ENCODE measurements around the gene PTPRM.

PTPRM gene

DNA sequence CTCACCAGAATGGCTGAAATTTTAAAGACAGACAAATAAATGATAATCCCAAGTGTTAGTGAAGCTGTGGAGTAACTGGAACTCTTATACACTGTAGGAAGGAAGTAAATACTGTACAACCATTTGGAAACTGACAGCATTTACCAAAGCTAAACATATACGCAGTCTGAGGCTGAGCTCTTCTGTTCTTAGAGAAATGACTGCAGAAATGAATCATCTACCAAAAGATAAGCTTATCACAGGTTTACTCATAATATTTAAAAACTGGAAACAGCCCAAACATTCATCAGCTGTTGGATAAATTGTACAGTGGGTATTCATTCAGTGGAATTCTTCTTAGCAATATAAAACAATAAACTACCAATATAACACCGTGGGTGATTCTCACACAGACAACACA lies 824.0 kb downstream of the PTPRM start:
- no peak overlapping the region for H3K27ac ChIP-seq
- ChIA-PET CTCF (no interaction called here), POLR2A (ENCODE audit: low non-redundant PET) (no interaction called here)
- TF ChIP-seq, protein P1, sequence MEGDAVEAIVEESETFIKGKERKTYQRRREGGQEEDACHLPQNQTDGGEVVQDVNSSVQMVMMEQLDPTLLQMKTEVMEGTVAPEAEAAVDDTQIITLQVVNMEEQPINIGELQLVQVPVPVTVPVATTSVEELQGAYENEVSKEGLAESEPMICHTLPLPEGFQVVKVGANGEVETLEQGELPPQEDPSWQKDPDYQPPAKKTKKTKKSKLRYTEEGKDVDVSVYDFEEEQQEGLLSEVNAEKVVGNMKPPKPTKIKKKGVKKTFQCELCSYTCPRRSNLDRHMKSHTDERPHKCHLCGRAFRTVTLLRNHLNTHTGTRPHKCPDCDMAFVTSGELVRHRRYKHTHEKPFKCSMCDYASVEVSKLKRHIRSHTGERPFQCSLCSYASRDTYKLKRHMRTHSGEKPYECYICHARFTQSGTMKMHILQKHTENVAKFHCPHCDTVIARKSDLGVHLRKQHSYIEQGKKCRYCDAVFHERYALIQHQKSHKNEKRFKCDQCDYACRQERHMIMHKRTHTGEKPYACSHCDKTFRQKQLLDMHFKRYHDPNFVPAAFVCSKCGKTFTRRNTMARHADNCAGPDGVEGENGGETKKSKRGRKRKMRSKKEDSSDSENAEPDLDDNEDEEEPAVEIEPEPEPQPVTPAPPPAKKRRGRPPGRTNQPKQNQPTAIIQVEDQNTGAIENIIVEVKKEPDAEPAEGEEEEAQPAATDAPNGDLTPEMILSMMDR (conservative IDR thresholded peaks at IDR 0.05; ENCODE audit: low read depth), result no peak
- no peak for DNase-seq (ENCODE audit: low spot score)

DNA sequence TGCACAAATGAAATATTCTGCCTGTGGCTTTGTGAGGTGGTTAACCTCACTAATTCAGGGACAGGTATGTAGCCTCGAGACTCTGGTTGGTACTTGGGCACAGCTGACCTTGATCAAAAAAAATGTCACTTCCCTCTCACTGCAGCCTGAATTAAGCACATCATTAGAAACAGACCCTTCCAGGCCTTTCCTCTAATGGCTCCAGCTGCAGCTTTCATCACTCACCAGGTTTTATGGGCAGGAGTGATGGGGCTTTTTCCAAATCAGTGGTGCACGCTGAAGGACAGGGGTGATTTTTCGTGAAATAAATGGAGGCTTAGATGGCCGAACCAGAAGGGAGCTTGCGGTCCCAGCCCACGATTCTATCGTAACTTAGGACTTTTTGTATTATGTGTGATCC lies 829.1 kb downstream of the PTPRM start:
- CTCF ChIA-PET, result interaction anchor here (0.6 kb wide), 1 partner anchor 794 kb away, joined by 8 read pairs; no protein-coding TSS in a partner anchor
- POLR2A ChIA-PET (ENCODE audit: low non-redundant PET), result no interaction called here
- H3K27ac ChIP-seq, result no peak overlapping the region
- no peak for DNase-seq (ENCODE audit: low spot score)
- TF ChIP-seq, protein P1 (conservative IDR thresholded peaks at IDR 0.05; ENCODE audit: low read depth), result no peak

DNA sequence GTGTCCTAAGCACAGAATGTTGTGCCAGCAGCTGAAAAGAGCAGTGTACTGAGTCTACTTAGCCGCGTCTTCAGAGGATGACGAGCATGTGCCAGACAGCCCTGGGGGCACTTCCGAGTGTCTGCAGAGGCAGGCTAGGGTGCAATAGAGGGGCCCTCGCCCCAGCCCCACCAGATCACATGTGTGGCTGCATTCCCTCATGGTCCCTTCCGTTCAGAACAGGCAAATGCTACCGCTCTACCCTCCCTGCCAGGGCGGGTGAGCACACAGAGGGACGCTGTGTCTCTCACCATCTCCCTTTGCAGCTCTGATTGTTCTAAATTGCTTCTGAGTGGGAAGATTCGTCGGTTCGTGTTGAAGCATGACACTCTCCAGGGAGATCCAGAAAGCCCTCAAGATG lies 829.9 kb downstream of the PTPRM start:
- ChIA-PET POLR2A (ENCODE audit: low non-redundant PET) (no interaction called here), CTCF (interaction anchor here (0.6 kb wide), 2 partner anchors 24 to 795 kb away, joined by 3 to 8 read pairs; no protein-coding TSS in a partner anchor)
- TF ChIP-seq, protein P1 (conservative IDR thresholded peaks at IDR 0.05; ENCODE audit: low read depth), result no peak

DNA sequence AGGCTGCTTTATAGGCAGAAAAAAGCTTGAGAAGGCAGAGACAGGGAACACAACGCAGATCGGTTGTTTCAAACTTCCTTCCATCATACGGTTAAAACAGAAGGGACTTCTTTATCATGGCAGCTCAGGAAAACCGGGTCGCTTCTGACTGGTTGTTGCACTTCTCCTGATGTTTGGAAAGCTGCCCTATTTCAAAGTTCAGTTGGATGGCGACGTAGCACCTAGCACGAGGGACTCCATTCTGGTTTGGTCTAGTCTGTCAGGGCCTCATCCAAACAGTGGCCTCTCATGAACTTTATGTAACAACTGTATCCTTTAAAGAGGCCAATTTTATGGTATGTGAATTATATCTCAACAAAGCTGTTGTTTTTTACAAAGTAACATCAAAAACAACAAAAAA lies 832.0 kb downstream of the PTPRM start:
- ChIA-PET CTCF (no interaction called here), POLR2A (ENCODE audit: low non-redundant PET) (no interaction called here)
- TF ChIP-seq, protein P1 (conservative IDR thresholded peaks at IDR 0.05; ENCODE audit: low read depth), result no peak
- DNase-seq (ENCODE audit: low spot score), result no peak
- no peak overlapping the region for H3K27ac ChIP-seq

More for the DNA sequence above, 829.9 kb downstream of the PTPRM start:
- no peak for DNase-seq (ENCODE audit: low spot score)
- no peak overlapping the region for H3K27ac ChIP-seq

DNA sequence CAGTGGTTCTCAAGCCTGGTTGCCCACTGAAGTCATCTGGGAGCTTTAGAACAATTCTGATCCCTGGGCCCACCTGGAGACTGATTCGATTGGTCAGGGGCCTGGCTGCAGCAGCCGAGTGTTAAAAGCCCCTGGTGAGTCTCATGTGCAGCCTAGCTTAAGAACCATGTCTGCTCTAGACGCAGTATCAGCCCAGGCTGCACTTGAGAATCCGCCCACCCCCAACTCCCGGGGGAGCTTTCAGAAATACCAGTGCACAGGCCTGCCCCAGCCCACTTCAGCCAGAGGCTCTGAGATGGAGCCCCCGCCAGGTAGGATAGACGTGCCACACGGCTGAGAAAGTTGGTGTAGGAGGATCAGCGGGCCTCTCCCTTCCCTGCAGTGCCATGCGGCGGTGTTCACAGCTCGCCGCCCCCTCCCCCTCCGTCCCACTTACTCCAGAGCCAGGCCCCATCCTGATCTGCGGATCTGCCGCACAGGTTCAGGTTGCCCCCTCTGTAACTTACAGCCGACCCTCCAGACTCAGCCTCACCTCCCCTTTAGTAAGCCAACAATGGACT lies 833.2 kb downstream of the PTPRM start:
- H3K27ac ChIP-seq, result no peak overlapping the region
- CTCF ChIA-PET, result no interaction called here
- TF ChIP-seq, protein P1 (conservative IDR thresholded peaks at IDR 0.05; ENCODE audit: low read depth), result no peak
- DNase-seq (ENCODE audit: low spot score), result no peak
- POLR2A ChIA-PET (ENCODE audit: low non-redundant PET), result no interaction called here

DNA sequence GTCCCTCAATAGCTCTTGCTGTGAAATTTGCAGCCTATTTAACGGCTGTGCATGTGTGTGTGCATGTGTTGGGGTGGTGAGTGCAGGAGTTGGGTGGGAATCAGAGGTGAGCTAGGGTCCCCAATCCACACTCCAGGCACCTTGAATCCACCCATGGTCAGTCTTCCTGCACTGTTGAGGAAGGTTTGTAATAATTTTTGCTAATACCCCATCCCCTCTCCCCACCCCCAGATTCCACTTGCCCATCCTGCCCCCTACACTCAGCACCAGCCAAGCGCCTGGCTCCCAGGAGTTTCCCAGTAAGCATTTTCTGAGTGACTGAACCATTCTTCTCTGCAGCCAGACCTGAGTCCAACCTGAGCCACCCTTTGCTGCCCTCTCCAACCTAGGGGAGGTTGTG lies 833.7 kb downstream of the PTPRM start:
- TF ChIP-seq, protein P1 (conservative IDR thresholded peaks at IDR 0.05; ENCODE audit: low read depth), result no peak
- no peak overlapping the region for H3K27ac ChIP-seq
- CTCF ChIA-PET, result no interaction called here
- no peak for DNase-seq (ENCODE audit: low spot score)
- POLR2A ChIA-PET (ENCODE audit: low non-redundant PET), result no interaction called here

Data from RWPE1 (cell line).